SH-SY5Y (cell line): ENCODE data around the gene RHOBTB3.

ENCODE experiments used
- GATA2 ChIP-seq: IDR thresholded peaks from 2 replicates; pipeline ENCODE4 v1.6.1; 2011; ENCODE audit warnings: mild to moderate bottlenecking, low read depth, low read length
- GATA3 ChIP-seq: IDR thresholded peaks from 2 replicates; pipeline ENCODE4 v1.6.1; 2011; ENCODE audit warnings: low read depth, mild to moderate bottlenecking, low read length, moderate library complexity

- TF ChIP-seq GATA3 (no peak), GATA2 (no peak)
Measured at GRCh38 chr5:95818181-95819147, 87.3 kb downstream of the RHOBTB3 start.
